Activated T-cell treated with anti-CD3 and anti-CD28 coated beads, Interleukin-2, amount 50 U/mL, for 1 hour (primary cell): ENCODE data around the gene SLC36A3.
"Not testable (repeated sequence)": the region's sequence is repeated elsewhere in the genome, so short reads cannot be mapped to it uniquely, and the experiment has no call there.

Experiments
- DNase-seq: peaks from one replicate; pipeline ENCODE4 v3.0.0-alpha.2; 2020

Gene SLC36A3

GRCh38 chr5:151258816-151259215 is 44.8 kb downstream of the SLC36A3 start:
- no peak for DNase-seq

GRCh38 chr5:151258201-151258611 is 45.4 kb downstream of the SLC36A3 start:
- DNase-seq, result no peak

GRCh38 chr5:151257731-151258181 is 45.8 kb downstream of the SLC36A3 start:
- no peak for DNase-seq

GRCh38 chr5:151255621-151256286 is 47.8 kb downstream of the SLC36A3 start:
- DNase-seq, result no peak

GRCh38 chr5:151254990-151255389 is 48.6 kb downstream of the SLC36A3 start:
- DNase-seq, result not testable (repeated sequence)

- no peak for DNase-seq
Measured at GRCh38 chr5:151254556-151254955, 49.0 kb downstream of the SLC36A3 start.

GRCh38 chr5:151253605-151253950 is 50.0 kb downstream of the SLC36A3 start:
- DNase-seq, result no peak

GRCh38 chr5:151252762-151253604 is 50.6 kb downstream of the SLC36A3 start, which contains the start of gene GM2A:
Gene GM2A (plus strand): TSS chr5:151253185. CDS start chr5:151253217, 32 bp downstream.
- DNase-seq, result peak; percentile 95

GRCh38 chr5:151251621-151252020 is 51.9 kb downstream of the SLC36A3 start:
- DNase-seq, result no peak

GRCh38 chr5:151251001-151251551 is 52.5 kb downstream of the SLC36A3 start:
- DNase-seq, result no peak

- DNase-seq, result no peak
Measured at GRCh38 chr5:151250346-151251000, 53.1 kb downstream of the SLC36A3 start.

GRCh38 chr5:151249281-151249680 is 54.3 kb downstream of the SLC36A3 start:
- no peak for DNase-seq

GRCh38 chr5:151248651-151249050 is 54.9 kb downstream of the SLC36A3 start:
- no peak for DNase-seq

GRCh38 chr5:151245680-151246219 is 57.8 kb downstream of the SLC36A3 start:
- no peak for DNase-seq

GRCh38 chr5:151244206-151244605 is 59.4 kb downstream of the SLC36A3 start:
- no peak for DNase-seq

GRCh38 chr5:151243564-151243963 is 60.0 kb downstream of the SLC36A3 start:
- no peak for DNase-seq

GRCh38 chr5:151243127-151243526 is 60.4 kb downstream of the SLC36A3 start:
- DNase-seq, result no peak

GRCh38 chr5:151240924-151241635 is 62.5 kb downstream of the SLC36A3 start:
- DNase-seq, result no peak

- DNase-seq, result not testable (repeated sequence)
Measured at GRCh38 chr5:151240268-151240835, 63.2 kb downstream of the SLC36A3 start.

GRCh38 chr5:151239237-151239861 is 64.2 kb downstream of the SLC36A3 start:
- DNase-seq, result peak; percentile 71

- DNase-seq, result peak; percentile 25
Measured at GRCh38 chr5:151238303-151238741, 65.2 kb downstream of the SLC36A3 start.
